ENCODE measurements around the gene ANTXR1.

Gene ANTXR1

DNA sequence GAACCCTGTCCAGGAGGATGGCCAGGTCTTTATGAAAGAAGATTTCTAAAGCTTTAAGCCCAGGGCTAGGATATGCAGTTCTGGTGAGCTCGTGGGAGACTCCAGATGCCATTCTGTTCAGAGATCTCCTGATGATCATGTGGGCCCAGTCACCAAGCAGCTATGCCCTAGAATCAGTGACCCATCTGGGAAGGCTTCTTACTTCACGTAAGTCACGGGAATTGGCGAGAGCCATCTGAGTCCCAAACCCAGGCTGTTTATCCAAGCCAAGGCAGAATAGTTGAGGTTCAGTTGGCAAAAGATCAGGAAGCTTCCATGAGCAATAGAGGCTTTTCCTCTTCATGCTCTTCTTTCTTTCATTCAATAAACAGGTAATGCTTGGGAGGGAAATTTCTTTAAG lies 23.9 kb downstream of the ANTXR1 start:
- Mint-ChIP-seq H3K9me3 (no peaks in the 10 kb centered on the region), H3K4me1 (ENCODE audit: low read depth) (no peaks in the 10 kb centered on the region), H3K27me3 (peaks cover 49% of the 10 kb centered on the region), H3K27ac (no peak overlapping the region), H3K36me3 (ENCODE audit: low read depth) (no peaks in the 10 kb centered on the region), H3K4me3 (no peak overlapping the region)

DNA sequence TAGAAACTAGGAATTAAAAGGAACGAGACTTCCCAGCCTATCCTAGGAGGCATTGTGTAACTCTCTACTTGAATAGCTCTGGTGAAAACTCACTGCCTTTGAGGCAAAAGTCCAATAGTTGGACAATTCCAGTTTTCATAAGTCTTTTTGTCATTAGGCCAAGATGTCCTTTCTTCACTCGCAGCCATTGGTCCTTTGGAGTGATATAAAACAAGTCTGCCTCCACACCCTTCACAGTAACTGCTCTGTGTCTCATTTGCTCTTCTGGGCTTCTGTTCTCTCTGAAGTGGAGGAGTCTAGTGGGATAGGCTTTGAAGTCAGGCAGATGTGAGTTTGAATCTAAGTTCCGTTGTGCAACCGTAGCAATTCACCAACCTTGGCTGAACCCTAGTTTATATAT lies 28.2 kb downstream of the ANTXR1 start:
- Mint-ChIP-seq H3K9me3 (no peaks in the 10 kb centered on the region), H3K4me1 (ENCODE audit: low read depth) (no peaks in the 10 kb centered on the region), H3K27me3 (peaks cover 51% of the 10 kb centered on the region), H3K36me3 (ENCODE audit: low read depth) (no peaks in the 10 kb centered on the region), H3K27ac (no peak overlapping the region), H3K4me3 (no peak overlapping the region)

GRCh38 chr2:69043736-69044400 lies 30.9 kb downstream of the ANTXR1 start:
- Mint-ChIP-seq H3K27me3 (peaks cover 54% of the 10 kb centered on the region), H3K4me3 (no peak overlapping the region), H3K4me1 (ENCODE audit: low read depth) (no peaks in the 10 kb centered on the region), H3K36me3 (ENCODE audit: low read depth) (no peaks in the 10 kb centered on the region), H3K27ac (no peak overlapping the region), H3K9me3 (no peaks in the 10 kb centered on the region)

DNA sequence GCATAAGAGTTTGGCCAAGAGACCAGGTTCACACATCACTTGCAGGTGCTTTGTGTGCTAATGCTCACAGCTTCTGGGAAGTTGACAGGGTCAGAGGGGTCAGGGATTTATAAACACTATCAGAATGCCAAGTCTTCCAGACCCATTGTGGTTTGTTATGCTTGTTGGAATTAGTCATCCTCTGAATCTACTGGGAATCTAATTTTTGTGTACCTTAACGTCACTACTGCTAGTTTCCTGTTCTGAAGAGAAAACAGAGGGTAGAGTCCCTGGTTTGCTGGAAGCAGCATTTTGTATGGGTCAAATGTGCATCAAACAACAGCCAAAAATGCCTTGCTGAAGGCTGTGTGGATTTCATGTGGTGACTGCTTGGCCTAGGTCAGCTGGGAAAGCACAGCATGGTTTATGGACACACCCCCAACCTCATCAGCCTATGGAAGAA lies 33.3 kb downstream of the ANTXR1 start:
- no peaks in the 10 kb centered on the region for H3K9me3 Mint-ChIP-seq
- H3K4me3 Mint-ChIP-seq: no peak overlapping the region
- peaks cover 53% of the 10 kb centered on the region for H3K27me3 Mint-ChIP-seq
- H3K4me1 Mint-ChIP-seq (ENCODE audit: low read depth): no peaks in the 10 kb centered on the region
- H3K27ac Mint-ChIP-seq: no peak overlapping the region
- no peaks in the 10 kb centered on the region for H3K36me3 Mint-ChIP-seq (ENCODE audit: low read depth)

GRCh38 chr2:69047625-69048145 lies 34.7 kb downstream of the ANTXR1 start:
- Mint-ChIP-seq H3K27ac (no peak overlapping the region), H3K36me3 (ENCODE audit: low read depth) (no peaks in the 10 kb centered on the region), H3K4me1 (ENCODE audit: low read depth) (no peaks in the 10 kb centered on the region), H3K27me3 (peaks cover 49% of the 10 kb centered on the region), H3K9me3 (no peaks in the 10 kb centered on the region), H3K4me3 (no peak overlapping the region)

- Mint-ChIP-seq H3K9me3 (no peaks in the 10 kb centered on the region), H3K4me3 (no peak overlapping the region), H3K27me3 (peaks cover 42% of the 10 kb centered on the region), H3K4me1 (ENCODE audit: low read depth) (peaks cover 21% of the 10 kb centered on the region), H3K27ac (no peak overlapping the region), H3K36me3 (ENCODE audit: low read depth) (no peaks in the 10 kb centered on the region)
Measured at GRCh38 chr2:69050802-69051201, 37.8 kb downstream of the ANTXR1 start.

GRCh38 chr2:69053416-69053965 lies 40.5 kb downstream of the ANTXR1 start:
- Mint-ChIP-seq H3K27ac (no peak overlapping the region), H3K27me3 (peaks cover 41% of the 10 kb centered on the region), H3K36me3 (ENCODE audit: low read depth) (no peaks in the 10 kb centered on the region), H3K4me1 (ENCODE audit: low read depth) (peaks cover 21% of the 10 kb centered on the region), H3K4me3 (no peak overlapping the region), H3K9me3 (no peaks in the 10 kb centered on the region)

DNA sequence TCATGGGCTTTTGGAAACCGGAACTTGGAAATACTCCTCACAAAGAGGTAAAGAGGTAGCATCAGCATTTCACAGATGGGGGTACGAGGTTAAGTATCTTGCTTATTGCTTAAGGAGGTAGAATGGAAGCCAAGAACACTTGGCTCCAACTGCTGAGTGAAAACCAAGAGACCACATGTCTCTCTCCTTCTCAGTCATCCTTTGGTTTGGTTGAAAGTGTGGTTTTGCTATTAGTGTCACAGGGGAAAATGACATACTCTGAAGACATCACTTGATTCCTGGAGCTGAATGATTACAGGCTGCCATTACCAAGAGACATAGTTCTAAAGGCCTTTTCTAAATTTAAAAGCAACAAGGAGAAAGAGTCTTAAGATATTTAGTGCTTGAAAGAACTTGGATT lies 41.5 kb downstream of the ANTXR1 start:
- H3K36me3 Mint-ChIP-seq (ENCODE audit: low read depth): no peaks in the 10 kb centered on the region
- peak overlapping the region; percentile 60 for H3K27ac Mint-ChIP-seq
- H3K27me3 Mint-ChIP-seq: peaks cover 48% of the 10 kb centered on the region
- no peaks in the 10 kb centered on the region for H3K9me3 Mint-ChIP-seq
- H3K4me1 Mint-ChIP-seq (ENCODE audit: low read depth): peaks cover 21% of the 10 kb centered on the region
- H3K4me3 Mint-ChIP-seq: no peak overlapping the region

DNA sequence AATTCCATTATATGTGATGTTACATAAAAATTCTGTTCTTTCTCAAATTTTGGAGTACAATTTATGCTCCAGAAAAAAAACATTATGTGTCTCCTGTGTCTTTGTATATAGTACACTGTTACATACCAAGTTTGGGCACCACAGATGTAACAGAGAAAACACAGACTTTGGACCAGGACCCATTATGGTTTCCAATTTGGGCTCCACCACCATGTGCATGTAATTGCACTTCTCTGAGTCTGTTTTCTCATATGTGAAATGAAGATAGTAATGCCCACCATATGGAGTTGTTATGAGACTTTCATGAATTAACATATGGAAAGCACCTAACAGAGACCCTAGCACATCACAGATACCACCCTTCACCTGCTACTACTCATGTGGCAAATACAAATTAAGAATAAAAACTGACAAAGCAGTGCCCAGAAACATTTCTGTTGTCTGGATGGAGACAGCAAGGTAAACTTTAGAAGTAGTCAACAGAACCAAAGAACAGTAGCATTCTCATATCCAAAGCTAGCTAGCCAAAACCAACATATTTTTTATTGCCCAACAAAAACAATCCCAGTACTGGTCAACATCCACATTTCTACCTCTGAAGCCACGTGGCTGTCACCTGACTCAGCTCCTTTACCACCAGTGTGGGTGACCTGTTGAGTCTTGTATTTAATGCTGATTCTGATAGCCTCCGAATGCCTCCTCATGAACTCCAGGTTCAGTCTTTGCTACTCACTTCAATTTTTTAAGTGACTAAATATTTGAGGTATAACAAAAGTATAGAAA lies 42.9 kb downstream of the ANTXR1 start:
- Mint-ChIP-seq H3K36me3 (ENCODE audit: low read depth) (no peaks in the 10 kb centered on the region), H3K27me3 (peaks cover 48% of the 10 kb centered on the region)

GRCh38 chr2:69057660-69058059 lies 44.7 kb downstream of the ANTXR1 start:
- Mint-ChIP-seq H3K9me3 (no peaks in the 10 kb centered on the region), H3K27ac (no peak overlapping the region), H3K27me3 (peaks cover 57% of the 10 kb centered on the region), H3K4me1 (ENCODE audit: low read depth) (peaks cover 21% of the 10 kb centered on the region), H3K4me3 (no peak overlapping the region), H3K36me3 (ENCODE audit: low read depth) (no peaks in the 10 kb centered on the region)

More for the DNA sequence above, 42.9 kb downstream of the ANTXR1 start:
- H3K27ac Mint-ChIP-seq: no peak overlapping the region
- no peaks in the 10 kb centered on the region for H3K9me3 Mint-ChIP-seq
- H3K4me3 Mint-ChIP-seq: no peak overlapping the region
- H3K4me1 Mint-ChIP-seq (ENCODE audit: low read depth): peaks cover 21% of the 10 kb centered on the region

GRCh38 chr2:69059731-69060290 lies 46.8 kb downstream of the ANTXR1 start:
- Mint-ChIP-seq H3K36me3 (ENCODE audit: low read depth) (no peaks in the 10 kb centered on the region), H3K4me1 (ENCODE audit: low read depth) (peaks cover 4% of the 10 kb centered on the region), H3K4me3 (no peak overlapping the region), H3K27ac (no peak overlapping the region), H3K27me3 (peaks cover 62% of the 10 kb centered on the region), H3K9me3 (no peaks in the 10 kb centered on the region)

- H3K4me3 Mint-ChIP-seq: no peak overlapping the region
- no peaks in the 10 kb centered on the region for H3K36me3 Mint-ChIP-seq (ENCODE audit: low read depth)
- no peaks in the 10 kb centered on the region for H3K9me3 Mint-ChIP-seq
- H3K27me3 Mint-ChIP-seq: peaks cover 67% of the 10 kb centered on the region
- H3K4me1 Mint-ChIP-seq (ENCODE audit: low read depth): no peaks in the 10 kb centered on the region
- no peak overlapping the region for H3K27ac Mint-ChIP-seq
Measured at GRCh38 chr2:69060938-69061501, 48.0 kb downstream of the ANTXR1 start.

DNA sequence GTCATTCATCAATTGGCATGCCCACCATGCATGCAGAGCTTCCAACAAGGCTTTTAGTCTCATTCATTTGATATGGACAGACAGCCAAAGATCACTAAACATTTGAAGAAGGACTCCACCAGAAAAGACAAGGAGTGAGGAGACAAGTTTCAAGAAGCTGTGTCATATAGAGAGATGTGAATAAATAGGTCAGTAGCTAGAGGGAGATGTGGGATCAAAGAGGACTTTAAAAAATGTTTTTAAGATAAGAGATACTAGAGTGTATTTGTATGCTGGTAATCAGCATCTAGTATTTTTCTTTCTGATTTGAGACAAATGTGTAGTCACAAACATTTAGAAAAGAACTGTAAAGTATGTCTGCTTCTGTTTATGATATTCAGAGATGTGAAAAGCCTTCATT lies 48.5 kb downstream of the ANTXR1 start:
- H3K9me3 Mint-ChIP-seq: no peaks in the 10 kb centered on the region
- no peak overlapping the region for H3K4me3 Mint-ChIP-seq
- no peak overlapping the region for H3K27ac Mint-ChIP-seq
- H3K4me1 Mint-ChIP-seq (ENCODE audit: low read depth): no peaks in the 10 kb centered on the region
- no peaks in the 10 kb centered on the region for H3K36me3 Mint-ChIP-seq (ENCODE audit: low read depth)
- H3K27me3 Mint-ChIP-seq: peaks cover 67% of the 10 kb centered on the region

DNA sequence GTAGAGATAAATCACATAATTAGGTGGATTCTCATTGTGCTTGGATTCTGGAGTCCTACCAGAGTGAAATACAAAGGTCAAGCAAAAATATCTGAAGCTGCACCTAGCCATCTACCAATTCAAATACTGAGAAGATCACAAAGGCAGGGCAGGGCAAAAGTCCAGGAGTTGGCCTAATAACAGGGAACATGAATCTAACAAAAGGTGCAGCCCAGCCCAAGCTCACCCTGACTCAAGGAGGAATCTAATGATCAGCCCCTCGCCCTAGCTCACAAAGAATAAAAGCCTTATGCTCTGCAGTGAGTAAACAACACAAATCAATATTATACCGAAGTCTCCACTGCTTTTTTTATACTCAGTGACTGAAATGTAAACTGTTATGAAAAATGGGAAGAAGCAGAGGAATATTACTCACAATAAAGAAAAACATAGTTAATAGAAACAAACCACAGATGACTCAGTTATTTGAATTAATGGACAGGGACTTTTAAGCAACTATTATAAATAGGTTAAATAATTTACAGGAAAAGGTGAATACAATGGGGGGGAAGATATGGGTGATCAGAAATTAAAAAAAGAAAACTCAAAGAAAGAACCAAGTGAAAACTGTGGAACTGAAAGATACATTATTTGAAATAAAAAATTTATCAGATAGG lies 49.5 kb downstream of the ANTXR1 start:
- Mint-ChIP-seq H3K27ac (no peak overlapping the region), H3K4me1 (ENCODE audit: low read depth) (no peaks in the 10 kb centered on the region), H3K36me3 (ENCODE audit: low read depth) (no peaks in the 10 kb centered on the region), H3K4me3 (no peak overlapping the region), H3K9me3 (no peaks in the 10 kb centered on the region), H3K27me3 (peaks cover 62% of the 10 kb centered on the region)
